ENCODE data around the gene LCT. TPM values are rescaled to one million over a fixed set of nuclear protein-coding genes. Genes with fewer than 3 reads are reported as not detected.

LCT gene
- total RNA-seq, 1 experiment from 2014 or later: 0.04 TPM

GRCh38 chr2:135742325-135742757 lies 94.6 kb downstream of the LCT start:
- H3K9ac ChIP-seq (ENCODE audit: extremely low read depth, insufficient read length, low read length): peak overlapping the region; percentile 88
- H3K27me3 Mint-ChIP-seq (ENCODE audit: low read depth): no peaks in the 10 kb centered on the region
- no CpG with 5 or more reads among the region's 34 CpGs for WGBS (ENCODE audit: extremely low coverage, insufficient read length, low lambda C conversion rate)
- peak; percentile 38 for DNase-seq
- no peaks in the 10 kb centered on the region; a peak in 1 of 5 replicates for H3K9me3 Mint-ChIP-seq
- H2BK5ac ChIP-seq (ENCODE audit: insufficient read length, low read length): no peak overlapping the region
- no peaks in the 10 kb centered on the region for H3K4me1 ChIP-seq (ENCODE audit: insufficient read depth, low read length)
- peaks cover 16 to 17% of the 10 kb centered on the region in 2 experiments for H3K4me1 Mint-ChIP-seq
- H2BK12ac ChIP-seq (ENCODE audit: insufficient read length, low read depth, low read length): no peak overlapping the region
- H3K56ac ChIP-seq (ENCODE audit: insufficient read length, low read depth, low read length): peak overlapping the region; percentile 13
- H3K4me2 ChIP-seq (ENCODE audit: insufficient read depth, insufficient read length, low read length): peak overlapping the region; percentile 68
- no peak overlapping the region for H2AFZ ChIP-seq (ENCODE audit: low read length)
- H3K9me3 ChIP-seq (ENCODE audit: control insufficient read depth, low read depth, low read length): no peaks in the 10 kb centered on the region
- no peaks in the 10 kb centered on the region for H4K20me1 ChIP-seq (ENCODE audit: control insufficient read depth, insufficient read depth, insufficient read length)
- H4K91ac ChIP-seq (ENCODE audit: insufficient read length, low read depth, low read length): peak overlapping the region; percentile 51
- H3K4me3 Mint-ChIP-seq: peak overlapping the region; percentile 95 to 98
- no peak overlapping the region for H2BK15ac ChIP-seq (ENCODE audit: low read depth, low read length)
- H3K14ac ChIP-seq (ENCODE audit: insufficient read depth, low read length): peak overlapping the region; percentile 80
- peak overlapping the region; percentile 53 for H3K27ac ChIP-seq (ENCODE audit: insufficient read length, low read depth, low read length)
- peak overlapping the region; percentile 8 for H4K5ac ChIP-seq (ENCODE audit: insufficient read length, low read depth, low read length)
- H2BK20ac ChIP-seq (ENCODE audit: low read depth, low read length, poor library complexity, severe bottlenecking): no peak overlapping the region
- H2AK5ac ChIP-seq (ENCODE audit: insufficient read length, low read length): no peak overlapping the region
- peak overlapping the region; percentile 25 for H3K18ac ChIP-seq (ENCODE audit: insufficient read length, low read depth, low read length)
- H4K8ac ChIP-seq (replicated peaks; ENCODE audit: insufficient read length, low read depth, low read length): no peak overlapping the region
- TF ChIP-seq CTCF (conservative IDR thresholded peaks at IDR 0.05): no peak
- H3K23me2 ChIP-seq (ENCODE audit: insufficient read length, low read depth, low read length, poor library complexity, severe bottlenecking): no peaks in the 10 kb centered on the region
- no peaks in the 10 kb centered on the region for H3K27me3 ChIP-seq (ENCODE audit: insufficient read depth, low read length)
- no peak overlapping the region for H3K4ac ChIP-seq (ENCODE audit: low read depth, low read length)
- peak overlapping the region; percentile 87 to 99 (median 96) for H3K27ac Mint-ChIP-seq
- peaks cover 0 to 6% (median 0%) of the 10 kb centered on the region in 3 experiments; a peak in 3 of 7 replicates for H3K36me3 Mint-ChIP-seq (ENCODE audit: insufficient read depth in 1 of 3, low read depth in 3 of 3)
- no peak overlapping the region for H2BK120ac ChIP-seq (ENCODE audit: low read depth, low read length, poor library complexity, severe bottlenecking)
- H3K79me1 ChIP-seq (ENCODE audit: insufficient read depth, low read depth, low read length, poor library complexity, severe bottlenecking): no peaks in the 10 kb centered on the region
- H3K23ac ChIP-seq (ENCODE audit: insufficient read length, low read depth, low read length): no peak overlapping the region
- peaks cover 18% of the 10 kb centered on the region; the same call in 1 of the 2 replicates for H3K79me2 ChIP-seq (ENCODE audit: insufficient read depth, low read length)
- no peak overlapping the region for H3T11ph ChIP-seq (ENCODE audit: low read length)

All from H9 (cell line).